Measurements from ENCODE around the gene ALDH4A1. TPM values are rescaled to one million over a fixed set of nuclear protein-coding genes. Genes with fewer than 3 reads are reported as not detected.

The ALDH4A1 gene
- total RNA-seq, 1 experiment from 2014 or later, result 31.0 TPM

- TF ChIP-seq FOXP1 (CRISPR knock-in tag; IDR thresholded peaks at IDR 0.05; ENCODE audit: borderline replicate concordance) (no peak), KAT7 (CRISPR knock-in tag; IDR thresholded peaks at IDR 0.05; ENCODE audit: borderline replicate concordance) (no peak), PREB (CRISPR knock-in tag; IDR thresholded peaks at IDR 0.05; ENCODE audit: borderline replicate concordance) (no peak), ZNF138 (CRISPR knock-in tag; conservative IDR thresholded peaks at IDR 0.05) (no peak), ELF4 (CRISPR knock-in tag; IDR thresholded peaks at IDR 0.05; ENCODE audit: low read depth) (no peak)
Measured at GRCh38 chr1:18861082-18861481, 41.3 kb downstream of the ALDH4A1 start (continued).

- no peaks in the 10 kb centered on the region; the same call in 1 of the 2 replicates for H3K27me3 Mint-ChIP-seq (ENCODE audit: low read depth)
- TF ChIP-seq SMAD4 (CRISPR knock-in tag; IDR thresholded peaks at IDR 0.05) (no peak), HMGXB4 (CRISPR knock-in tag; IDR thresholded peaks at IDR 0.05) (no peak), PRRX2 (CRISPR knock-in tag; IDR thresholded peaks at IDR 0.05) (no peak), KAT7 (CRISPR knock-in tag; IDR thresholded peaks at IDR 0.05; ENCODE audit: borderline replicate concordance) (no peak), ESRRA (CRISPR knock-in tag; IDR thresholded peaks at IDR 0.05; ENCODE audit: borderline replicate concordance) (no peak), GTF2I (CRISPR knock-in tag; conservative IDR thresholded peaks at IDR 0.05) (no peak), AFF4 (CRISPR knock-in tag; IDR thresholded peaks at IDR 0.05; ENCODE audit: borderline replicate concordance) (no peak), USF1 (CRISPR knock-in tag; IDR thresholded peaks at IDR 0.05) (no peak), MXD4 (CRISPR knock-in tag; IDR thresholded peaks at IDR 0.05; ENCODE audit: borderline replicate concordance) (no peak)
- ChIA-PET POLR2A (no interaction called here), CTCF (no interaction called here)
- ATAC-seq (no peak), DNase-seq (ENCODE audit: low spot score) (no peak)
- H3K9me3 Mint-ChIP-seq, result no peaks in the 10 kb centered on the region
- H3K4me1 Mint-ChIP-seq, result no peaks in the 10 kb centered on the region
- H3K36me3 Mint-ChIP-seq, result no peaks in the 10 kb centered on the region
- H3K27ac Mint-ChIP-seq, result no peak within 1 kb of the TSS
- H3K4me3 Mint-ChIP-seq, result no peak within 1 kb of the TSS
Measured at GRCh38 chr1:18859560-18859959, 42.8 kb downstream of the ALDH4A1 start, which contains the start of gene TAS1R2. Gene TAS1R2, minus strand, starts transcription at chr1:18859660. Its CDS starts 0 bp downstream, at chr1:18859660.

GRCh38 chr1:18858070-18858688 is 44.2 kb downstream of the ALDH4A1 start:
- Mint-ChIP-seq H3K4me3 (no peak overlapping the region), H3K9me3 (no peaks in the 10 kb centered on the region), H3K36me3 (no peaks in the 10 kb centered on the region), H3K27me3 (ENCODE audit: low read depth) (no peaks in the 10 kb centered on the region; the same call in 1 of the 2 replicates), H3K27ac (no peak overlapping the region), H3K4me1 (no peaks in the 10 kb centered on the region)
- no peak for DNase-seq (ENCODE audit: low spot score)
- no peak for ATAC-seq
- ChIA-PET POLR2A (no interaction called here), CTCF (no interaction called here)
- no peak for TF ChIP-seq USF1 (CRISPR knock-in tag; IDR thresholded peaks at IDR 0.05)
- TF ChIP-seq ZNF532 (CRISPR knock-in tag; IDR thresholded peaks at IDR 0.05; ENCODE audit: borderline replicate concordance), result no peak
- no peak for TF ChIP-seq ZSCAN18 (CRISPR knock-in tag; IDR thresholded peaks at IDR 0.05)
- TF ChIP-seq ZNF423 (CRISPR knock-in tag; IDR thresholded peaks at IDR 0.05), result no peak
